ENCODE data around the gene CPNE1.
A peak's percentile ranks its signal among the peaks of the same experiment; 100 is the strongest.
"Not testable (repeated sequence)": the region's sequence is repeated elsewhere in the genome, so short reads cannot be mapped to it uniquely, and the experiment has no call there.

Gene CPNE1

GRCh38 chr20:35664466-35665206, at the start of gene CPNE1, which contains the start of gene RBM12:
Gene CPNE1, minus strand, starts transcription at chr20:35664900. Its CDS starts 31,977 bp downstream, at chr20:35632923.
Gene RBM12, minus strand, starts transcription at chr20:35664900. Its CDS starts 9,578 bp downstream, at chr20:35655322.
- DNase-seq: peak; percentile 87

GRCh38 chr20:35714127-35714526, 49.4 kb upstream of the CPNE1 start:
- DNase-seq: no peak

GRCh38 chr20:35713120-35713519, 48.4 kb upstream of the CPNE1 start:
- not testable (repeated sequence) for DNase-seq

GRCh38 chr20:35711588-35712209, 47.0 kb upstream of the CPNE1 start:
- DNase-seq: no peak

GRCh38 chr20:35710884-35711587, 46.3 kb upstream of the CPNE1 start:
- DNase-seq: no peak

- no peak for DNase-seq
Observed at GRCh38 chr20:35710039-35710438, 45.3 kb upstream of the CPNE1 start.

GRCh38 chr20:35709259-35709658, 44.6 kb upstream of the CPNE1 start:
- DNase-seq: no peak

GRCh38 chr20:35708502-35708901, 43.8 kb upstream of the CPNE1 start:
- DNase-seq: no peak

GRCh38 chr20:35706591-35707529, 42.2 kb upstream of the CPNE1 start:
- DNase-seq: not testable (repeated sequence)

- not testable (repeated sequence) for DNase-seq
Observed at GRCh38 chr20:35705894-35706293, 41.2 kb upstream of the CPNE1 start.

- DNase-seq: no peak
Observed at GRCh38 chr20:35704514-35705261, 40.0 kb upstream of the CPNE1 start.

- DNase-seq: no peak
Observed at GRCh38 chr20:35702824-35703695, 38.4 kb upstream of the CPNE1 start.

- DNase-seq: no peak
Observed at GRCh38 chr20:35702051-35702823, 37.5 kb upstream of the CPNE1 start.

- no peak for DNase-seq
Observed at GRCh38 chr20:35700625-35701148, 36.0 kb upstream of the CPNE1 start.

GRCh38 chr20:35699957-35700624, 35.4 kb upstream of the CPNE1 start:
- DNase-seq: no peak

- DNase-seq: peak; percentile 45
Observed at GRCh38 chr20:35699127-35699956, 34.6 kb upstream of the CPNE1 start, which contains the start of the genes NFS1 and ROMO1. Gene NFS1, minus strand, starts transcription at chr20:35699352. Its CDS starts 64 bp downstream, at chr20:35699288. Gene ROMO1, plus strand, starts transcription at chr20:35699405. Its CDS starts 228 bp downstream, at chr20:35699633.

- DNase-seq: no peak
Observed at GRCh38 chr20:35698298-35699126, 33.8 kb upstream of the CPNE1 start.
